ENCODE results near the gene CTRB1.
"Not testable (repeated sequence)": the region's sequence is repeated elsewhere in the genome, so short reads cannot be mapped to it uniquely, and the experiment has no call there.

Gene CTRB1

DNA sequence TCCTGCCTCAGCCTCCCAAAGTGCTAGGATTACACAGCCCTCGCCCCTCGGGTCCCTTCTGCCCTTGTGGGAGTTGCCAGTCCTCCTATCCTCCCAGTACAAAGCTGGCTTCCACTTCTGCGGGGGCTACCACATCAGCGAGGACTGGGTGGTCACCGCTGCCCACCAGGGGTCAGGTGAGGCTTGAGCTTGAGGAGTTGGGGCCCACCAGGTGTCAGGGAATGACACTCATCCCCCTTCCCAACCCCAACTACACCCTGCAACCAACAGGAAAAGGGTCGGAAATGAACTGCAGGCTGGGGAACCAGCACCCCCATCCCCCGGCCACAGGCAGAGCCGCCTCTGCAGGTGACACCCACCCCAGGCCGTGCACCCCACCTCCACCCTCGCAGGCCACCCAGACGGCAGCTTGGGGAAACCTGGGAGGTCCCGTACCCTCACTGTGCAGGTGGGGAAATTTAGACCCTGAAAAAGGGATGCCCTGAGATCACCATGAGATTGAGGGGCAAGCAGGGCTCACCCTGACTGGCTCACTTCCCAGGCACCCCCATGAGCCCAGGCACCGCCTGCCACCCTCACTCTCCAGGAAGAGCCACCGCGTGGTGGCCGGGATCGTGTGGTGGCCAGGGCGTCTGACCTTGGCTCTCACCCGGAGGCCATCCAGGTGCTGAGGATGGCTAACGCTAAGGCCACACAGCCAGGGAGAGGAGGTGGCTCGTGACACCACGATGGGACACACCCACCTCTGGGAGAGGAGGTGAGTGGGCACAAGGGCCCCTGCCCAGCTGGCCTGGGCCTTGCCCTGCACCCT, 8.0 kb downstream of the CTRB1 start:
- no peak for DNase-seq (ENCODE audit: low spot score)

- DNase-seq (ENCODE audit: low spot score), result no peak
These were observed 8.8 kb downstream of the CTRB1 start for GRCh38 chr16:75227361-75228142.

DNA sequence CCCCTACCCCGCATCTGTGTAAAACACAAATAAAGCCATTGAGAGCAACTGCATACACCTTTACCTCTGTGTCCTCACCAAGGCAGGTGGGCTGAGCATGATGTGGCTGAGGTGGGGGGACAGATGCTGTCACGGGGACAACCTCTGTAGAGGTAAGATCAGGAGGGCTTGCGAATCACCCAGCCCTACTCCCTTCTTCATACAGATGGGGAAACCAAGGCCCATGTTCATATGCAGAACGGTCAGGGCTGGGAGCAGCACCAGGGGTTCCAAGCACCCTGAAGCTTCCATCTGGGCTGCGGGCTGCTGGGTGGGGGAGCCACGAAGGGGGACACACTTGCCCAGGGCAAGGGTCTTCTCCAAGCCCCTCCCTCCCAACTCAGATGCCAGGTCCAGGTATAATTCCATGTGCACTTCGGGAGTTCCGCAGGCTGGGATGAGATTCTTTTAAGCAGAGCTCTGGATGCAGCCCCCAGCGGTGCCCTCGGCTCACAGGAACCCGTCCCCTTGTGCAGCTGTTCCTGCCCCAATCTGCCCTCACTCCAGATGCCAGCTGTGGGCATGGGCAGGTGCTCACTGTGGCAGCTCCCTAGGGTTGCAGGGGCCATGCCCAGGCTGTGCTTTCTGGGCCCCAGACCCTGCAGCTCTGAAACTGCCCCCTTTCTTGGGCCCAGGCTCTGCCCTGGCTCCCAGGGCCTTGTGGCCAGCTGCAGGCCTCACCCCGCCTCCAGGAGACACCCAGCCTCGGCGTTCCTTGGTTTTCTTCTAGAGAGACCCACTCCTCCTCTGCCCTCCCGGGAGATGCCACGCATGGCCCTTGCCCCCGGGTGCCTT, 9.6 kb downstream of the CTRB1 start:
- no peak for DNase-seq (ENCODE audit: low spot score)

DNA sequence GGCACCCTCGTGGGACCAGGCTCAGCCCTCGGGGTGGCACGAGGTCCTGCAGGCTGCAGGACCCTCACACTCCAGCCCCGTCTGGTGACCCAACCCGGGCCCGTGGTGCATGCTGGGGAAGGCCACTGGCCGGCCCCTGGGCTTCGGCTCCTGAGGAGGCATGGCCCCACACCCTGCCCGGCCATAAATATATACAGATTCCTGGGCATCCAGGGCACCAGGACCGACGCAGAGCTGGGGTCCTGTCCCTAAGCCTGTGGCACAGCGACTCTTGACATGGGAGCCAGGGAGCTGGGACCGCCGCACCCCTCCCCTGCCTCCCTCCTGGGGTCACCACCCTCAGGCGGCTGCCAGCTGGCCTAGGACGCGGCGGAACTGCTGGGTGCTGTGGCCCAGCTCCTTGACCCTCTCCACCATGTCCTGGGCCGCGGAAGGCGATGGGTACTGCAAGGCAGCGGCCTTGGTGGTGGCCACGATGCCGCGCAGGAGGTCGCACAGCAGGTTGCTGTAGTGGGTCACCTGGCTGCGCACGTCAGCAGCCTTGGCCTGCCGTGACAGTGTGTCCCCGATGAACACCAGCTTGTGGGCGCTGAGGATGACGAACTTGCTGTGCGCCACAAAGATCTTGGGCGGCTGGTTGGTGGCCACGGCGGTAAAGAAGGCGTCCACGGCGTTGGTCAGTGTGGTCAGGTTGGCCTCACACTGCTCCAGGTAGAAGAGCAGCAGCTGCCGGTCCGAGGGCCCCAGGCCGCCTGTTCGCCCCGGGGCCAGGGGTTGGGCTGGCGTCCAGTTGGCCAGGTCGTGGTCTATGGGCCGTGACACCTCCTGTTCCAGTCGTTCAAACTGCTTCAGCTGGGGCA, 10.6 kb downstream of the CTRB1 start:
- no peak for DNase-seq (ENCODE audit: low spot score)

DNA sequence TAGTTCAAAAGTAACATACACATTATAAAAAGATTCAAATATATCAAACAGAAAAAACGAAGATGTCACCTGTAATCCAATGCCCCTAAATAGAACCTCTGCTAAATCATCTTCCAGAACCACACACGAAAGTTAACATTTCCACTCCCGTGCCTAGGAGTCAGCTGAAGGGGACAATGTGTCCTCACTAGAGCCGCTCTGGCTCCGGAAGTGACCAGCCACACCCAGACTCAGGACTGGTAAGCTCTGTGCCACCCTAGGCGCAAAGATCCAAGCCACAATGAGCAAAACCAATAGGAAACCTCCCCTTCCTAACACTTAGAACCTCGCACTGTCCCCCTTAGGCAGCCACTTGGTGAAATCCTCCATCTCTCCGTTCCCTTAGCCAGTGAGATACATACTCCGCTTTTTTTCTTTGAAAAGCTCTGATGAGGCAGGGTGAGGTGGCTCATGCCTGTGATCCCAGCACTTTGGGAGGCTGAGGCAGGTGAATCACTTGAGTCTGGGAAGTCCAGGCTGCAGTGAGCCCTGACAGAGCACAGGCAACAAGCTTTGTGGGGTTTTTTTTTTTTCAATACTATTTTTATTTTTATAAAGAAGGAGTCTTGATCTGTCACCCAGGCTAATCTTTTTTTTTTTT, 11.8 kb downstream of the CTRB1 start:
- DNase-seq (ENCODE audit: low spot score), result no peak

GRCh38 chr16:75231570-75231969, 12.8 kb downstream of the CTRB1 start:
- DNase-seq (ENCODE audit: low spot score), result no peak

- DNase-seq (ENCODE audit: low spot score), result no peak
These were observed 14.8 kb downstream of the CTRB1 start for GRCh38 chr16:75233611-75233938.

DNA sequence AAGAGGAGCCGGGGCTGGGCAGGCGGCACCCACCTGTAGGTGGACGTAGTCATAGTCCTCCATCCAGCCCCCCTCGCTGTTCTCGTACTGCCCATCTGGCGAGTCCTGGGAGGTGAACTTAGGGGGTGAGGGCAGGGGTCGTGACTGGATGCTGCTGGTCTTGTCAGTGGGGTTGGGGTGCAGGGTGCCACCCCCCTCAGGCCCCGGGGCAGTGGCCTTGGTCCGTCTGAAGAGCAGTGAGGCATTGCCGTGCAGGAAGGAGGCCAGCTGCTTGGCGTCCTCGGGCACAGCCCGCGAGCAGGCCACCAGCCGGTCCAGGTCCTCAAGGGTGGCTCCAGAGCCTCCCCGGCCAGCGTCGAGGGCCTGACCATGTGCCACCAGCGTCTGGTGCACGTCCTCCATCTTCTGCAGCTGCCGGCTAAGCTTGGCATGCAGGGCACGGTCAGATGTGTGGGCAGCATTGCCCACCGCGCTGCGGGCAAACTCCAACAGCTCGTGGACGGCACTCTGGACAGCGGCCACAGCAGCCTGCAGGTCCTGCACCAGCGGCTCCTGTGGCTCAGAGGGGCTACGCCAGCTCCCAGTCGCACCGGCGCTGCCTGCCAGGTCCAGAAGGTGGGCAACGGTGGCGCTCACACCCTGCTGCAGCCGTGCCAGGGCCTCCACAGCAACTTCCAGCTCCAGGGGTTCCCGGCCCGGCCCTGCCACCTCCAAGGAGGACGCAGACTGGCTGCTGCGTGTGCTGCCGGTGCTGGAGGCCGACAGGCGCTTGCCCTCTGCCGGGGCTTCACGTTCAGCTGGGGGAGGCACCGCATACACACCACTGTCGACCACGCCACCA, 16.3 kb downstream of the CTRB1 start:
- DNase-seq (ENCODE audit: low spot score), result no peak

GRCh38 chr16:75235721-75236193, 17.0 kb downstream of the CTRB1 start:
- no peak for DNase-seq (ENCODE audit: low spot score)

GRCh38 chr16:75236232-75236631, 17.4 kb downstream of the CTRB1 start:
- DNase-seq (ENCODE audit: low spot score), result no peak

DNA sequence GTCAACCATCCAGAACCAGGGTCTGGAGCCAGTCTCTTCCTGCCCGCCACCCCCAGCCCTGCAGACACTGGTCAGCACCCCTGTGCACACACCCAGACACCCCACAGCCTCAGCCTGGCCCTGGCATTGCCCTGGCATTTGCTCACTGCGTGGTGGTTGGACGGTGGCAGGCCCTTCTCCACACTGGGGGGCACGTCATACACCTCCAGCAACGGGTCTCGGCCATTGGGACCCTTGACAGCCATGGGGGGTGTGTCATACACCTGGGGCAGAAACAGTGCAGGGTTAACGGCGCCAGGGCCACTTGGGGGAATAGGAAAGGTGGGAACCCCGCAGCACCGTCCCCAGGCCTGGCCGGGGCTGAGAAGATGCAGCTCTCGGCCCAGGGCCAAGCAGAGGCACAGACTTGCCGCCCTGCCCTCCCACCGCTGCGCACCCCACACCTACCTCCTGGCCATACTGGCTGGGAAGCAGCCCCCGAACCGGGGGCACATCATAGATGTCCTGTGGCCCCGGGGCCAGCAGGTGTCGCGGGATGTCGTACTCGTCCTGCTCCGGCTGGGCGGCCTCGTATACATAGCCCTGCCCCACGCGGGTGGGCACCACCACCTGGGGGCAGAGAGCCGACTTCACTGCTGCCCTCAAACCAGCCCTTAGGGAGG, 18.1 kb downstream of the CTRB1 start:
- DNase-seq (ENCODE audit: low spot score), result no peak

- DNase-seq (ENCODE audit: low spot score), result no peak
These were observed 18.8 kb downstream of the CTRB1 start for GRCh38 chr16:75237398-75238131.

DNA sequence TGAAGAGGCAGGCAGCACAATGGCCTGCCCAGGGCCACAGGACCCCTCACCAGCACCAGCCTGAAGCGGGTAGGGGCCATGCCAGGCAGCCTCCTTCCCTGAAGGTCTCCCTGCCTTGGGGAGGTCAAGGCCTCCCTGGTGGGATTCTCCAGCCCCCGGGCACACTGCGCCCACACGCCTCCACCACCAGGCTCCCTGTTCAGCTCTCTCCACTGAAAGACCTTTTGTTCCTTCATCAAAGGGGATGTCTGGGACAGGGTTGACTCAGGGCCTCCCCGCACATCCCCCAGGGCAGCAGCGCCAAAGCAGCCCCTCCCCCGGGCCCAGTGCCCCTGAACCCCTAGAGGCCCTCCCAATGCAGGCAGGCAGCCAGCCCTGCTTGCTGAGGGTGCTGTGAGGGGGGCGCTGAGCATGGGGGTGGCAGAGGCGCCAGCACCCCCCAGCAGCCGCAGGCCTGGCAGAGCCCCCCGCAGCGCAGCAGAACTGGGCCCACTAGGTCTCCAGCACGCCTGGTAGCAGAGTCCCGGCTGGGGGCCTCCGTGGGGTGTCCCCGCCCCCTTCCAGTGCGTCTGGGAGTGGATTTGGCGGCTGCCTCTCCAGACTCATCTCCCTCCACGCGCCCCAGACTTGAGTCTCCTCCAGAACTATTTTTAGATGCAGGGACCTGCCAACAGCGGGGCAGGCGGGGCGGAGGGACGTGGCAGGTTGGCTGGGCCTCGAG, 19.5 kb downstream of the CTRB1 start:
- DNase-seq (ENCODE audit: low spot score), result peak; percentile 77

DNA sequence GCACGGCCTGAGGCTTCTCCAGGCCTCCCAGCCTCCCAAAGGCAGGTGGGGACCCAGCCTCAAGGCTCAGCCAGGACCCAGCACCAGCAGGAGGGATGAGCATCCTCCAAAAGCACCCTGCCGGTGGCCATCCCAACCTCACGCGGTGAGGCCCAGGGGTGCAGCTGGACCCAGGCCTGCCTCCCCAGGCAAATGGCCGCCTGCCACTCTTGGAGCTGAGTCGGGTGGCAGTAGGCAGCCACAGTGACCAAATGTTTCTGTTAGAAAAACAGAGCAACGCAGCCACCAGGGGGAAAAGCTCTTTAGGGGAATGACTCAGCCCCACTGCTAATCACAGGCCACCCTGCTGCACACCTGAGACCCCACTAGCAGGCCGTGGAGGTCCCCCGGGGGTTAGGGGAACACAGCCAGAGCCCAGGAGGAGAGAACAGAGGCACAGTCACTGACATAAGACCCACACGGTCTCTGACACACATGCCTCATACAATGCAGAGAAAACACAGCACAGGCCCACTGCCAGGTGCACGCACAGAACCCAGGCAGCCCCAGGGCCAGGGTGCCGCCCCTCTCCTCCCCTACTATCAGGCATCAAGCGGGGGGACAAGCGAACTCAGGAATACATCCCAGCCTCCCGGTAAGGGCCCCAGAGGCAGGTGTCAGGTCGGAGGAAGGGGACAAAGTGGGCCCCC, 20.2 kb downstream of the CTRB1 start:
- DNase-seq (ENCODE audit: low spot score), result peak; percentile 64

GRCh38 chr16:75239542-75240122, 20.8 kb downstream of the CTRB1 start:
- DNase-seq (ENCODE audit: low spot score), result no peak

GRCh38 chr16:75240633-75241032, 21.8 kb downstream of the CTRB1 start:
- DNase-seq (ENCODE audit: low spot score), result not testable (repeated sequence)

DNA sequence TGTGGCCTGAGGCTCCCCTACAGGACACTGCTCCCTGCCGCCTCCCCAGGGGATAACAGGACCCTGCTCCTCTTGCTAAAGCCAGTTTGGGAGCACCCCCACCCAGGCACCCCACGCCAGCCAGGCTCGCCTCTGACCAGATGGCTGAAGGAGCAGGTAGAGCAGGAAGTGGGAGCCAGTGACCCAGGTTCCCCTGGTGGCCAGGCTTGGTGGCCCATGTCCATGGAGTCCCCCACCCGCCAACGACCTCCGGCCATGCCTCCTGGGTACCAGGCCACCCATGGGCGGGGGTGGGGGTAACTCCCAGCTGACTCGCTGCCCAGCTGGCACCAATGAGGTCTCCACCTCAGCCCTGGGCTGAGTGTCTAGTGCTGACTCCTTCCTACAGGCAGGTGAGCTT, 22.6 kb downstream of the CTRB1 start:
- DNase-seq (ENCODE audit: low spot score), result no peak

Data from D341Med (cell line).